Neural cell (in vitro differentiated cells): ENCODE measurements around the gene PDE7B. TPM values are rescaled to one million over a fixed set of nuclear protein-coding genes. Genes with fewer than 3 reads are reported as not detected.

ENCODE experiments used
- H2AFZ ChIP-seq: fragments of 200-600, 300-800 bp; sonication (generic), shearing (Covaris generic); 2 replicates; pipeline ENCODE4 v1.6.0; 2014; ENCODE audit warnings: low read depth, mild to moderate bottlenecking, antibody characterized with exemption, low read length, moderate library complexity
- H3F3A ChIP-seq: fragments of 200-600 bp; shearing (Covaris generic); 2 replicates; pipeline ENCODE4 v1.6.1; 2016; ENCODE audit warnings: mild to moderate bottlenecking, moderate library complexity, mixed read lengths, antibody characterized with exemption, low read length; ENCODE audit not compliant: insufficient read depth, poor library complexity, severe bottlenecking
- H3K27ac ChIP-seq: fragments of 200-600, 300-800 bp; sonication (generic), shearing (Covaris generic); 2 replicates; pipeline ENCODE4 v1.5.1; 2014; ENCODE audit warnings: mild to moderate bottlenecking, low read length, moderate library complexity
- H3K27me3 ChIP-seq: fragments of 300-800, 200-600 bp; sonication (generic), shearing (Covaris generic); 2 replicates; pipeline ENCODE4 v1.6.0; 2014; ENCODE audit warnings: mild to moderate bottlenecking, low read depth, low read length, moderate library complexity; ENCODE audit not compliant: insufficient read depth
- H3K36me3 ChIP-seq: fragments of 300-800, 200-600 bp; sonication (generic), shearing (Covaris generic); 2 replicates; pipeline ENCODE4 v1.5.1; 2014; ENCODE audit warnings: mild to moderate bottlenecking, antibody characterized with exemption, low read length, moderate library complexity; ENCODE audit not compliant: insufficient read depth
- H3K4me2 ChIP-seq: fragments of 300-800, 200-600 bp; sonication (generic), shearing (Covaris generic); 2 replicates; pipeline ENCODE4 v1.6.0; 2014; ENCODE audit warnings: mild to moderate bottlenecking, low read length
- H3K4me3 ChIP-seq: fragments of 300-800, 200-600 bp; sonication (generic), shearing (Covaris generic); 2 replicates; pipeline ENCODE4 v1.5.1; 2014; ENCODE audit warnings: mild to moderate bottlenecking, low read length, moderate library complexity
- H3K79me2 ChIP-seq: fragments of 200-600 bp; shearing (Covaris generic); replicated peaks from 2 replicates; pipeline ENCODE4 v1.6.0; 2014; ENCODE audit warnings: mild to moderate bottlenecking, low read length, moderate library complexity; ENCODE audit not compliant: insufficient read depth
- H3K9ac ChIP-seq: fragments of 300-800, 200-600 bp; sonication (generic), shearing (Covaris generic); 2 replicates; pipeline ENCODE4 v1.6.1; 2016; ENCODE audit warnings: mild to moderate bottlenecking, low read length, mixed read lengths
- H3K9me2 ChIP-seq: fragments of 200-600 bp; shearing (Covaris generic); 2 replicates; pipeline ENCODE4 v1.6.1; 2016; ENCODE audit warnings: mild to moderate bottlenecking, low read length, mixed read lengths; ENCODE audit not compliant: insufficient read depth
- H3K9me3 ChIP-seq: fragments of 200-600, 300-800 bp; sonication (generic), shearing (Covaris generic); 2 replicates; pipeline ENCODE4 v1.6.1; 2016; ENCODE audit warnings: mild to moderate bottlenecking, mixed run types, low read length, moderate library complexity, mixed read lengths
- H4K20me1 ChIP-seq: fragments of 200-600 bp; shearing (Covaris generic); 2 replicates; pipeline ENCODE4 v1.6.1; 2016; ENCODE audit warnings: mild to moderate bottlenecking, mixed run types; ENCODE audit not compliant: insufficient read depth
- POLR2AphosphoS5 ChIP-seq: IDR thresholded peaks from 2 replicates; pipeline ENCODE4 v1.6.1; 2012
- RAD21 ChIP-seq: fragments of 450-650 bp; conservative IDR thresholded peaks from 2 replicates; pipeline ENCODE4 v1.6.1; 2014; ENCODE audit warnings: antibody characterized with exemption, mild to moderate bottlenecking, moderate library complexity
- REST ChIP-seq: IDR thresholded peaks from 2 replicates; pipeline ENCODE4 v1.6.1; 2012; ENCODE audit warnings: borderline replicate concordance
- TAF1 ChIP-seq: IDR thresholded peaks from 2 replicates; pipeline ENCODE4 v1.6.1; 2012; ENCODE audit warnings: low read depth
- polyA plus RNA-seq: library from polyadenylated mRNA; depleted of rRNA; stranded (reverse); fragments of >200 nt; gene quantifications from 2 replicates; pipeline ENCODE4 v1.2.3, GENCODE V29; 2014

Gene PDE7B
- polyA plus RNA-seq, 1 donor from 2014 or later: 5.9 TPM

DNA sequence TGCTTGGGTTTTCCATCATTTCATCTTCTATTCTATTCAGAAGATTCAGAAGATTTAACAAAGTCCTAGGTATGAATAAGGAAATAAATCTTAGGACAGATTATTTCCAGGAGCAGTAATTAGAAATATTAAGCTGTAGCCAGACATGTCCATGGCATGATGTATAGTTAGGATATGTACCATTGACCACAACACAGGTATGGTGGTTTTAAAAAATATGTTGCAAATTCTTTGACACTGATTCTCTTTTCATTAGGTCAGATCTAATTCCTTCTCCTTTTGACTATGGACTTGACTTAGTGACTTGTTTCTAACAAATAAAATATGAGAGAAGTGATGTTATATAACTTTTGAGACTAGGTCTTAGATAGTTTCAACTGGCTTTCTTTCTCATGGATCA, 23.5 kb upstream of the PDE7B start:
- Histone ChIP-seq H3K27ac (no peak overlapping the region), H4K20me1 (no peaks in the 10 kb centered on the region), H3K9me2 (no peaks in the 10 kb centered on the region), H3K9ac (no peak overlapping the region), H2AFZ (no peak overlapping the region), H3K79me2 (no peaks in the 10 kb centered on the region), H3K4me3 (no peak overlapping the region), H3K27me3 (no peaks in the 10 kb centered on the region), H3K36me3 (no peaks in the 10 kb centered on the region), H3K9me3 (no peaks in the 10 kb centered on the region), H3F3A (no peaks in the 10 kb centered on the region), H3K4me2 (no peak overlapping the region)
- no peak for TF ChIP-seq POLR2AphosphoS5
- TF ChIP-seq RAD21: no peak
- TF ChIP-seq TAF1: no peak

GRCh38 chr6:135830452-135830881, 21.0 kb upstream of the PDE7B start:
- Histone ChIP-seq H3F3A (no peaks in the 10 kb centered on the region), H3K4me2 (no peak overlapping the region), H3K27me3 (no peaks in the 10 kb centered on the region), H2AFZ (no peak overlapping the region), H3K4me3 (no peak overlapping the region), H4K20me1 (no peaks in the 10 kb centered on the region), H3K9me3 (no peaks in the 10 kb centered on the region), H3K79me2 (no peaks in the 10 kb centered on the region), H3K9ac (no peak overlapping the region), H3K36me3 (no peaks in the 10 kb centered on the region), H3K27ac (no peak overlapping the region), H3K9me2 (no peaks in the 10 kb centered on the region)
- TF ChIP-seq POLR2AphosphoS5: no peak

GRCh38 chr6:135831016-135831415, 20.5 kb upstream of the PDE7B start:
- Histone ChIP-seq H3K27me3 (no peaks in the 10 kb centered on the region), H4K20me1 (no peaks in the 10 kb centered on the region), H3F3A (no peaks in the 10 kb centered on the region), H3K4me3 (no peak overlapping the region), H3K27ac (no peak overlapping the region), H3K9ac (no peak overlapping the region), H3K36me3 (no peaks in the 10 kb centered on the region), H3K4me2 (no peak overlapping the region), H3K79me2 (no peaks in the 10 kb centered on the region), H2AFZ (no peak overlapping the region), H3K9me2 (no peaks in the 10 kb centered on the region), H3K9me3 (no peaks in the 10 kb centered on the region)
- no peak for TF ChIP-seq REST

DNA sequence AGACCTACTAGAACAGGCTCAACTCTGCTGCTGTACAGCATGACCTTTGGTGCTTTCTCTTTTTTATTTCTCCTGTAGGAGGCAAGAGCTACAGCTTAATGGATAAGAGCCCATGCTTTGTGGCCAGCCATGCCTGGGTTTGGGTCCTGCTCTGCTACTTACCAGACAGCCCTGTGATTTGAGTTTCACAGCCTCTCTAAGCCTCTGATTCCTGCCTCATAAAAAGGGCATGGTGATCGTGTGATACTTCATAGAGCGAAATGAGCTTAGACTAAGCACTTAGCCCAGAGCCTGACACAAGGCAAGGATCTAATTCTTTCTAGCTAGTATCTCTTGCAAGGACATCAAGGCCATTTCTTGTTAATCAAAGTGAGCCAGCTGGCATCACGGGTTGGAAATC, 19.3 kb upstream of the PDE7B start:
- no peak for TF ChIP-seq TAF1
- Histone ChIP-seq H3K27me3 (no peaks in the 10 kb centered on the region), H3K4me2 (no peak overlapping the region), H3K9ac (no peak overlapping the region), H3K4me3 (no peak overlapping the region), H3K27ac (no peak overlapping the region), H4K20me1 (no peaks in the 10 kb centered on the region), H2AFZ (no peak overlapping the region), H3K79me2 (no peaks in the 10 kb centered on the region), H3F3A (no peaks in the 10 kb centered on the region), H3K36me3 (no peaks in the 10 kb centered on the region), H3K9me2 (no peaks in the 10 kb centered on the region), H3K9me3 (no peaks in the 10 kb centered on the region)
